Measurements from ENCODE around the gene TSC22D1.

Gene TSC22D1

DNA sequence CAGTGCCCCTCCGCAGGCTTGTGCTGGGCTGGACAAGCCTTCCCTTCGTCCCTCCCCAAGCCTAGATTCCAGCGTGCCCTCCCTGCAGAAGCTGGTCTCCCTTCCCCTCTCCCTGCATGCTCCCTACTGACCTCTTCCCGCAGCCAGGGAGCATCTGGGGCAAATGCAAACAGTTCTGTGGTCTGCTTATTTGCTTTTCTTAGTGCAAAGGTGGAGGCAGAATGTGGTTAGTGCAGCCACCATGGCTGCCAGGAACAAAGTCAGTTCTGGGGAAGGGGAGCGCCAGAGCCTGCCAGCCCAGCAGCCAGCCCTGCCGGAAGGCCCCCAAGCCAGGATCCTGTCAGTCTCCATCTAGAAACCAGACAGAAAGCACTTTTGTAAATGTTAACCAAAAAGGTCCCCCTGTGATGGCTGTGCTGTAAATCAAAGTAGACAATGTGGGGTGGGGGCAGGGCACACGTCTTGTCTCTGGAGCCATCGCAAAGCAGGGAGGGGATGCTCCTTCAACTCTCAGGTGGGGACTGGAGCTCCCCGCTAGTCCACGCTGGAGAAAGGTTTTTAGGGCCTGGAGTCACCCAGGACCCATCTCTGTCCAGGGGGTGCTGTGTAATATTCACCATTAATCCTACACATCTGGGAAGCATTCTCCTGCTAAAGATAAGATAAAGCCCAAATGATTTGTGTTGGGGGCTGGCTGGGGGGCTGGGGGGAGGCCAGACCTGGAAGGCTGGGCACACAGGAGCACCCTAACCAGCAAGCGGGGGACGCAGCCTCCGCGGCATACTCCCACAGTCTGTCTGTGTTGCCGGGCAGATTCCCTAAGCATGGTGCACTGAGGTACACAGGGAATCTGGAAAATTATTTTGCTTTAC lies 171.6 kb downstream of the TSC22D1 start:
- no peak for DNase-seq (ENCODE audit: low read depth)

DNA sequence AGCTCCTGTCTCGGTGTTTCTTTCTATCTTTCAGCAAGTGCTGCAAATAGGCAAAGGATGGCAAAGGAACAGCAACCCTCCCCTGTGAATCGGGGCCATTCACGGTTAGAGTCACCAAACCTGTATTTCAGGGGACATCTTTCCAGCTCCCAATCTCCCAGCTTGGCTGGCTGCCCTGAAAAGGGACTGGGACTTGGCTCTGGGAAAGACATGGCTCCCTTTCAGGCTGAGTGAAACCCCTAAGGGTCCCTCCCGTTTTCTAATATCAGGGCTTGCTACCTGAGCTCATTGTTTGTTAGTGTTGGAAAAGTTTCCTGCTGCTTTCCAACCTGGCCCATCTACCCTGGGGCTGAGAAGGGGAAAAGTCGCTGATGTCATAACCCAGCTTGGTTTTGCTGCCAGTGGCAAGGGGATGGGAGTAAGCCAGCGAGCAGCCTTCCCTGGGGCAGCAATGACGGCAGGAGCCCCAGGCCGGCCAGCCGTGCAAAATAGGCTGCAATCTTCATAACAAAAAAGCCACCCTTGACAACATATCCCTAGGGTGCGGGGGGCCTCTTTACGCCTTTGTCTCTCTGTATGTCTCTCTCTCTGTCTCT lies 172.6 kb downstream of the TSC22D1 start:
- DNase-seq (ENCODE audit: low read depth): no peak

DNA sequence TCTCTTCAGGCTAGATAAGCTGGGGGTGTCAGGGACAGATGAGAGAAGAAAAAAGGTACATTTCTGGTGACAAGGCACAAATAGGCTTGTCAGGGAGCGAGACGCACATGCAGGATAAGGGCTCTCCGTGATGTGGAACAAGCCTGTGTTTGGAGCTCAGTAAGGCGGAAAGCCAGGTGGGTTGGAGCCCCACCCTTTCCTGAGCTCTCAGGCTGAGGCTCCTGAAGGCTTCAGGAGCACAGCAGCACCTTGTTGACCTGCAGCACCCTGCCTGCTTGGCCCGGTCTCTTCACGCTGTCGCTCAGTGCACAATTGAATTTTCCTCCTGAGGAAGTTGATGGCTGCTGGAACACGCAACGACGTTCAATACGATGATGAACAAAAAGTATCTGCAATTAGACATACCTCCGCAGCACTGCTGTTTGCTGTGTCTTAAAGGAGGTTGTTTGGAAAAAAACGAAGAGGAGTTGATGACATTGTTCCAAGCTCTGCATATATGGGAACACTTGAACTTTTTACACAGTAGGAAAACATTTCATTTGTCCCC lies 173.2 kb downstream of the TSC22D1 start:
- no peak for DNase-seq (ENCODE audit: low read depth)

DNA sequence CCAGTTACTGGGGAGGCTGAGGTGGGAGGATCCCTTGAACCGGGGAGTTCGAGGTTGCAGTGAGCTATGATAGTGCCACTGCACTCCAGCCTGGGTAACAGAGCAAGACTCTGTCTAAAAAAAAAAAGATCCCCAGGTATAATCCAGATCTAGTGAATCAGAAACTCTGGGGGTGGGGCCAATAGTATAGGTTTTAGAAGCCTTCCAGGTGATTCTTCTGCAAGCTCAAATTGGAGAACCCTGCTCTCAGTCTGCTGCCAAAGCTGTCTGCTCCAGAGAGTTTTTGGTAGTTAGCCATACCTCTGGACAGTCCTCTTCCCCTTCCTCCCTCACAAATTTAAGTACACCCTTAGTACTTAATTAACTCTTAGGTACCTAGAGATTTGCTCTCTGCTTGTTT lies 174.6 kb downstream of the TSC22D1 start:
- DNase-seq (ENCODE audit: low read depth): no peak

DNA sequence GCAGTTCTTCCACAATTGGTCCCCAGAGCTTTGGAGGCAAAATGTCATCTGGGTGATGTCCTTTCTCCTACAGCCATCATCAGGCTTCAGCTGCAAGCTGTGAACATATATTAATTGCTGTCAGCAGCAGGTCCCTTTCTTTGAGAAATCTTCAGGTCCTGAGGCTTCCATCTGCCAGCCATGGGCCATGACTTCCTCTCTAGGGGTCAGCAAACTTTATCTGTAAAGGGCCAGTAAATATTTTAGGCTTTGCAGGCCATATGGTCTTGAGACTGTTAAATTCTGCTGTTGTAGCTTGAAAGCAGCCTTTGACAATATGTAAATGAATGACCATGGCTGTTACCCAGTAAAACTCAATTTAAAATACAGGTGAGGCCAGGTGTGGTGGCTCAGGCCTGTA lies 175.4 kb downstream of the TSC22D1 start:
- DNase-seq (ENCODE audit: low read depth): no peak

DNA sequence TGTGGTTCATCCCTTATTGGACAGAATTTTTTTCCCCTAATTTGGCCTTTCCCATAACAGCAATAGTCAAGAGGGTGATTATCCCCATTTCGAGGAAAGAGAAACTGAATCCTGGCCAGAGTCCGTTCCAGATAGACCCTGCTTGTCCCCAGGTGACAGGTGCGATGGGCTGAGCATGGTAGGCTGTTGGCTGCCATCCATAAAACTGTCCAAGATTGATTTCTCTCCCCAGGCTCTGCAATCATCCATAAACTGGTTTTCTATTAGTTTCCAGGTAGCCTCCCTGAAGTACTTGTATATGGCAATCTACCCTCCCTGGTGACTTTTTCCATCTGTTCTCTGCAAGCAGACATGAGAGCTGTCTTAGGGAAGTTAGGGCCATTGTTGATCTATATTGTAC lies 177.1 kb downstream of the TSC22D1 start:
- no peak for DNase-seq (ENCODE audit: low read depth)

DNA sequence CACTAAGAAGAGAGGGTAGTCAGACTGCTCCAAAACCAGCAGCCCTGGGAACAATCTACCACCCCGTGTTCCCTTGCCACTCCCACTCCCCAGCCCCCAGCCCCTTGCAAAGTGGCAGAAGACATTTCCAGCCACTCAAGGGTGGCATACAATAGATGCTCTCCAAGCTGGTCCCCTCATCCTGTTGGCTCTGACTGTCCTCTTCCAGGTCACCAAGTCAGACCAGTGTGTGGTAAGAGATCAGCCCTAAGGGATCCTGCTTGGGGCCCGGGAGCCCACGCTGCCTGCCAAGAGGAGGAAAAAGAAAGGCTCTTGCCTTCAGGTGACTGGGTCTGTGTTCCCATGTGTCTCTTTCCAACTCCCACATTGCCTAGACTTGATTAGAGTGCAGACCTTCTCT lies 177.5 kb downstream of the TSC22D1 start:
- DNase-seq (ENCODE audit: low read depth): no peak

DNA sequence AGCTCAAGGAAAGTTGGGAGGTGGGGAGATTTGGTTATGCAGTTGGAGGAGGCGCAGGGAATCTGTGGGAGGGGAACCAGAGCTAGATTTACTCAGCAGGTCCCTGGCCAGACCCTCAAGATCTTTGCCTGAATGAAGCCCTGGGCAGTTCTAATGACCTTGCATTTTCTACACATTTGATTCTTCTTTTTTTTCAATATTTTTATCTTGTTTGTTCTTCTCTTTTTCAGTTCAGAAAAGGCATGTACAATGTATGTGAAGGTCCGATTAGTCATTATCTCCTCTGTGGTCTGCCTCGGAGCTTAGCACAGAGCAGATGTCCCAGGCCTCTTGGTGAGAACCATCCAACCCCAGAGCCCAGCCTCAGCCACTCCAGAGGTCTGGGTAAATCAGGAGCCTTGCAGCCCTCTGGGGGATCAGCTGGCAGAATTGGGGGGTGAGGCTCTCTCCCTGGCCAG lies 178.3 kb downstream of the TSC22D1 start:
- no peak for DNase-seq (ENCODE audit: low read depth)

DNA sequence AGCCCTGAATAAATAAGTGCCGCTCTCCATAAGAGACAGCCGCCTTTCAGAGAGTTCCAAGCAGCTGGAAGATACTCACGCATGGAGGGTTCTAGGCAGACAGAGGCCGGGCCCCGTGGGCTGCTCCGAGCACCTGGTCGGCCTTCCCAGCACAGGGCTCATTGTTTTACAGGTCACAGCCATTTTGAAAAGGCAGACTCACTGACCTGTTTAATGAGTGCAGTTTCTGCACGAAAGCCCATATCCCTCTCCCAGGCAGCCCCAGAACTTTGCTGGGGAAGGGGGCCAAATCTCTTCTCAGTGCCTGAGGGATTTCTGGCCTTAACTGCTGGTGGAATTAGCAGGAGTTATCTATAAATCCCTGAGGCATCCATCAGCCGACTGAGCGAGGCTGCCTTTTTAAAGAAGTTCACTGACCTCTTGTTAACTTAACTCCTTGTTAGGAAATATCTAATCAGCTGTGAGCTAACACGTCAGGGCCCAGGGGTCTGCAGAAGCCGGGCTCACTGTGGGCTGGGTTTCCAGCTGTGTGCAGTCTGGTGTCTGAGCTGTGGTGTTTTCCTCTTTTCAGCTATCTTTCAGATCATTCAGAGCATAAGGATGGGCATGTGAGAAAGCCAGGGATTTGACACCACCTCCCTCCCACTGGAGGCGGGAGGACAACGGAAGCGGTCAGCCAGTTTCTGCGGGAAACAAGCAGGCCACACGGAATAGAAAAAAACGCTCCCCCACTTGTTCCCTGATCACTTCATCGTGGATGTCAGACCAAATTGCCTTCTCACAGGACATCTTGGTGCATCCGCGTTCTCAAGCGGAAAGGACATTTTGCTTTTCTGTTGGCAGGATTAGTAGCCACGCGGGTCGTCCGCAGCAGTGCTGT lies 179.2 kb downstream of the TSC22D1 start:
- no peak for DNase-seq (ENCODE audit: low read depth)

DNA sequence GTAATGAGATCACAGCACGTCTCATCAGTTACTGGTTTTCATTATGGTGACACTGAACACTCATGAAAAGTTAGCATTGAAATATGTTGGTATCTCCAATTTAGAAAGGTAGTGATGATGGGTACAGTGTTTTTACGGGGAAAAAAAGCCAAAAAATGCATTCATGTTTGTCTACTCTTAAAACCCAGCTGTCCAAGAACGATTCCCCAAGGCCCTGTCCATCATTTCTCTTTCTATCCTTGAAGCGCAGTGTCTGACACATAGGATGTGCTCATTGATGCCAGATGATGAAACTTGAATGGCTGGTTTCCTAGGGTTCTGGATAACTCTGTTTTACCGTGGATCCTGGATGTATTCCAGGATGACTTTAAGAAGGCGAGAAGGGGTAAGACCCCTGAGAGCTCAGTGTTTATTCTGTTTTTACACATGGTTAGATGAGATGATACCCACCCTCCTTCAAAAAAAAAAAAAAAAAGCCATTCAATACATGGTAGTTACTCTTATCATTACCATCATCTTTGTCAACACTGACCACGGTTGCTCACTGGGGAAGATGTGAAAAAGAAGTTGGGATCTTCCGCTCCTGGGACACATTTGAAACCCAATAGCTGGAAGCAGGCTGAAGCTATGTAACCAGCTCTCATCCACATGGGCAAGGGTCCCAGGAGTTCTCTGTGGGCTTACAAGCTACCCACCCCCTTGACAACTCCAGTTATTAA lies 180.0 kb downstream of the TSC22D1 start:
- DNase-seq (ENCODE audit: low read depth): no peak

DNA sequence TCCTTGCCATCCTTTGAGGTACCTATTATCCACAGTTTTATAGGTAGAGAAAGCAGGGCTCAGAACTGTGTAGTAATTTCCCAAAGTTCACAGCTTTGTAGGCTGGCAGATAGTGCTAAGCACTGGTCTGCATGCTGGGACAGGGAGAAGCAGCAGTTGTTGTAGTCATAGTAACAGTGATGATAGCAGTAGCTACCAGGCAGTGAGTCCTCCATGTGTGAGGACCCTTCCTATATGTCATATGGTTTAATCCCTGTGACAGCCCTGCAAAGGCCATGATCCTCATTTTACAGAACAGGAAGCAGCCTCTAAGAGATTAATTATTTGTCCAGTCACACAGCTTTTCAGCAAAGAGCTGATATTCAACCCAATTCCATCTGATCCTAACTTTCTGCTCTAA lies 181.5 kb downstream of the TSC22D1 start:
- DNase-seq (ENCODE audit: low read depth): no peak

DNA sequence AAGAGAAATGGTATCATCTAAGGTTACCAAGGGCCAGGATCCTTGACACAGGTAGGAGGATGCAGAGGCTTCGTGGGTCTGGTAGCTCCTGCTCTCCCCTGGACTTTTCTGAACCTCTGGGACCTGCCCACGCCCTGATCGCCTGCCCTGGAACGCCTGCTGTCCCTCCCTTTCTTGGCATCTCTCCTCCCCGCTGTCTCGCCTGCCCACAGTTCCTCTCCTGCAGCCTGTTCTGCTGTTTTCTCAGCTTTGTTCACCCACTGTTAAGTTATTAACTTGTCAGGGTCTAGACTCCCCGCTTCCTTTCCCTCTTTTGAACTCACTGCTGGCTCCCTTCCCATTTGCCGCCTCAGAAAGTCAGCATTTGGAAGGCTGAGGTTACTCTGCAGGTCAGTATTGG lies 182.7 kb downstream of the TSC22D1 start:
- DNase-seq (ENCODE audit: low read depth): no peak

DNA sequence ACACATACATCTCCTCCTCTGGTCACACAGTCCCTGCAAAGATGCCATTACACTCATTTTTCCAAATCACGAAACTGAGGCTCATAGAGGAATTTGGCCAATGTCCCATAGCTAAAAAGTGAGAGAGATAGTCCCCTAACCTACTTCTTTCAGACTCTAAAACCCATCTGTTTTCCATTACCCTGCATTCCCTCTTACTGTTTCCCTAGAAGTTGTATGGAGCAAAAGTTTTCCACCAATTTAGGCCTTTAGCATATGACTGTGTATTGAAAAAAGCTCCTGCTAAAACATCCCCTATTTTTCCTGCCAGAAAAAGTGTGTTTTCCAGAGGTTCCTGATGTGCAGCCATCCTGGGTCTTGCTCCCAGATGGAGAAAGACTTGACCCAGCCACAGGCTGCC lies 186.3 kb downstream of the TSC22D1 start:
- no peak for DNase-seq (ENCODE audit: low read depth)

DNA sequence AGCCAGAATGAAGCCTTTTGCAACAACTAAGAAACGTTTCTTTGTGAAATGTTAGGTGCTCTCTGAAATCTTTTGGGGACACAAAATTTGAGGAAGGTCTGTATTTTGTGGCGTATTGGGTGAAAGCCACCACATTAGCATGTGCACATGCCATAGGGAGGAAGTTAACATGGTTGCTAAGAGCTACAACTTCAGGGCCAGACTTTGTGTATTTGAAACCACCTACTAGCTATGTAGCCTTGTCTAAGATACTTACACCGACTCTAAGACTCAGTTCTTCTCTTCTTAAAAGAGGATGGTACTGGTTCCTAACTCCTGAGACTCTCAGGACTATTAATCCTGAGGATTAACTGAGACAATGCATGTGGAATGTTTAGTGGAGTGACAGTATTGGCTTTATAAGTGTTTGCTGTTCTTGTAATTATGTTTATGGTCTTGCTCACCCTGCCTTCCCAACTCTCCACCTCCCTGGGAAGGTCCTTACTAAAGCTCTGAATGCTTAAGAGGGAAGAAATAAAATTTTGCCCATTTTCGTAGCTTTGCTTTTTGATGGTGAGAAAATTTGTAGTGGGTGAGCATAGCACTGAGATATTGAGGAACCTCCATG lies 187.0 kb downstream of the TSC22D1 start:
- no peak for DNase-seq (ENCODE audit: low read depth)

DNA sequence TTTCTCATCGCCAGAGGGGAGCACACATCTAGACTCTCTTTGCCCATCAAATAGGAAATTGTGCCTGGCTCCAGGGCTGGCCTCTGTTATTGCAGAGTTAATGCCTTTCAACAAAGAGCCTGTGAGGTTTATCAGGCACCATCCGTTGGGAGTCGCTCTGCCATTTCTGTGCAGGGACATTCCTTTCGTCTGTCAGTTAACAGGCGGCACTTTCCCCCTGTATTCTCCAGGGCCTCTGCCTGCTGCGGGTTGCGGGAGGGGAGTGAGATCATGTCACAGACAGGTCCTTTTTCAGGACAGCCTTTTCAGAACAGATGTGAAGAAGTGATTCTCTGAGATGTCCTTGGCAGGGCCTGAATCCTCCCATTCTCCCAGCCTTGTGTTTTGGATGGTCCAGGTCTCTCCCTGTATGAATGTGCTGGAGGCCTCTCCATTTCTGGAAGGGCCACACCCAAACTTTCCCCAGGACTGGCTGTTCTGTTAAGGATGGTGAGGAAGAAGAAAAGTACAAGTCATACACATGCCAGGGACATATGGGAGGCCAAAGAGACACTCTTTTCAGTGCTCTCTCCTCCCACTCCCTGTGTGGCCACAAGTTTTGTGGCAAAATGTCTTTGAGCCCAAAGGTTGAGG lies 187.6 kb downstream of the TSC22D1 start:
- DNase-seq (ENCODE audit: low read depth): no peak

DNA sequence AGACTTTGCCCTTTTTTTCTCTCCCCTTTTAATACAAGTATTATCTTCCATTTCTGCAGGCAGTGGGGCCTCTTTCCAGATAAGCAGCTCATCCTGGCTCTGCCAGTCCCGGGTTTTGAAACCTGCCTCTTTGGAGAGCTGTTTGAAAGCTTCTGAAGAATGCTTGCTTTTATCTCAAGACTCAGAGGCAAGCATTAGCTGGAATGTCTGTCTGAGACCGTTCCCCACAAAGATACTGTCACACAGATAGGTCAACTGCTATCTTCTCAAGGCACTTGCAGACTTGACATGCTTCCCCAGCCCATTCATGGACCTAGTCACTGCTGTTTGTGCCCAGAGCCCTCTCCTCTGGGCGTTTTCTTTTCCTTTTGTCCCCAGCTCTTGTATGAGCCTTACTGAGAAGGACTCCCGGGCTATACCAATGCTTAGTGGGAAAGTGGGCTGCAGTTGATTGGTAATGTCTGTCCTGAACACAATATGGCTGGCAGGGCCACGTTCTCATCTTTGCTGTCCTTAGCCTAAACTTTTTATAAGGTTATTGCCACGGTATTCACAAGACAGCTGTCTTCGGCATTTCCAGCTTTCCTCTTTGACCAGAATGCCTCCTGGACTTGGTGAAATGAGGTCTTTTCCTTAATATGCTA lies 189.1 kb downstream of the TSC22D1 start:
- DNase-seq (ENCODE audit: low read depth): no peak

DNA sequence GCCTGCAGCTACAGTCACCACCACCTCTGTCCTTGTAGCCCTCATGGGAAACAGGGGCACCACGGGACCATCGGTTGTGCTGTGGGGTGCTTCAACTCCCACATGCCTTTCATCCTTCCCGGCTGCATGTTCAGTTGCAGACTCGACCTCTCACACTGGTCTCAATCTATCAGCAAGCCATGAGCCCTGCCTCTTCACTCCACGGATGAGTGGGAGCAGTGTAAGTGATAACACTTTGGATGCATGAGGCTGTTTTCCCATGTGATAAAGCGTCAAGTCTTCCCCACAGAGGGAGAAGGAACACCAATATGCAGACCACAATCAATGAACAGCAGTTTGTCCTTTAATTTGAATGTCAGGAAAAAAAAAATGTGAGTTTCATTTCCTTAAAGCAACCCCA lies 190.3 kb downstream of the TSC22D1 start:
- DNase-seq (ENCODE audit: low read depth): no peak

DNA sequence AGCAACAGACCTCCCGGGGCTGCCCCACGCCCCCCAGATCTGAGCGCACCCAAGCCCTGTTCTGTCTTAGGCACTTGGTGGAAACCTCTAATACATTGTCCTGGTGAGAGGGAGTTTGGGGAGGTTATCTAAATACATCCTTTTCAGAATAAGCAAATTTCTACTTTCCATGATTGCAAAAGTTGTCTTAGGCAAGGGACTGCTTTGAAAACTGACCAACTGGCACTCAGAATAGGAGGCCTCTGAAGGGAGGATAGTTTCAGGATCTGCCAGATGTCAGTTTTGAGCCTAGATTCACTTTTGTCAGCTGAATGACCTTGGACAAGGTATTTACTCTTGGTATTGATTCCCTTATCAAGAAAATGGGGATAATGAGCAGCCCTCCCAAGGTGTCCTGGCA lies 190.7 kb downstream of the TSC22D1 start:
- no peak for DNase-seq (ENCODE audit: low read depth)

DNA sequence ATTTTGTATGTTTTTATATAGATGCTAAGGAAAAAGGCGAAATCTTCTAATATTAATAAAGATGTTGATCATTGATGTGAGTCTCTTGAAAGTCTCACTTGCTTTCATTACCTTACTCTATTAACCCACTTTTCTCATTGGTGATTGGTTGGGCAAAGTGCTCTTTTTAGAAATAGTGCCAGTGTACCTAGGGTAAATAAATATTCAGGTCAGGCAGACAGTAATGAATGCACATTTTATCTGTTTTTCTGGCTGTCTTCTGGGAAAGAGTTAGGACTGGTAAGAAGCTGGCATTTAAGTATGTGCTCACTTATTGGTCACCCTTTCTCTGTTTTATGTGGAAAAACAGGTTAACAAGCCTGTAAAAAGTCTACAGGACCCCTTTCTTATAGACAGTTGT lies 191.4 kb downstream of the TSC22D1 start:
- DNase-seq (ENCODE audit: low read depth): no peak

DNA sequence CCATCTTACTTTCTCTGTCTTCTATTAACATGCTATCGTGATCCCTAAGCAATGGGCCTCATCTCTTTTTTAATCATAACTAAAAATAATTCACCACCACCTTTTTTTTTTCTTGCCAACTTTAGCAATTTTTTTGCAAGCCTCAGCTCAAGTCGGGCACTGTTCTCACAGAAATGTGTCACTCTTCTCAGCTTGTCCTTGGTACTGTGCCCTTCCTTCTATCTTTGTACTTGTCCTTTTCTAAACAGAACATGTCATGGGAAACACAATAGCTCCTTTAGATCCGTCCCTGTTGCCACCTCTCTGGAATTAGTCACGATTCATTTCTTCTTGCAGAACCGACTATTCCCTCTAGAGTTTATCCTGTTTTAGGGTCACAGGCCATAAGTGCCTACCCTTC lies 192.2 kb downstream of the TSC22D1 start:
- no peak for DNase-seq (ENCODE audit: low read depth)
